ENCODE results near the gene DHRS3. TPM values are rescaled to one million over a fixed set of nuclear protein-coding genes. Genes with fewer than 3 reads are reported as not detected.

DHRS3 gene
- total and polyA plus RNA-seq, 2 of the 13 experiments (the other 11 are each of a cell fraction or from before 2014, with no cell fraction given), result 48.5 to 90.5 TPM

DNA sequence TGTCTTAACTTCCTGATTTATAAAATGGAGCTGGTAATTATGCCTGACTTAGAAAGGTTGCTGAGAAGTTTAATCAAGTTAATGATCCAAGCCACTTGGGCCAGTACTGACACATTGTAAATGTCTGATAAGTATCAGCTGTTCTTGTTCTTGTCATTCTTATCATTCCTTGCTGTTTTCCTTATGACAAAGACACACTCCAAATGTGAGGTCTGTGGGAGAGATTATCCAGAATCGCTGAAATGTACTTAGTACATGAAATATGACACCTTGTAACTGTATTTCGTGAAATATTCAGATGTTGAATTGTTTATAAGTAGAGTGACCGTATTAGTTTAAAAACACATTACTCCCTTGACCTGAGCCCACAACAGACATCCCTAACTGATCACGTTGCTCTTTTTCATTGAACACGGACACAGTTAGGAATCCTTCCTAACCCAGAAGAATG is 32.0 kb upstream of the DHRS3 start (continued):
- TF ChIP-seq, protein P1, sequence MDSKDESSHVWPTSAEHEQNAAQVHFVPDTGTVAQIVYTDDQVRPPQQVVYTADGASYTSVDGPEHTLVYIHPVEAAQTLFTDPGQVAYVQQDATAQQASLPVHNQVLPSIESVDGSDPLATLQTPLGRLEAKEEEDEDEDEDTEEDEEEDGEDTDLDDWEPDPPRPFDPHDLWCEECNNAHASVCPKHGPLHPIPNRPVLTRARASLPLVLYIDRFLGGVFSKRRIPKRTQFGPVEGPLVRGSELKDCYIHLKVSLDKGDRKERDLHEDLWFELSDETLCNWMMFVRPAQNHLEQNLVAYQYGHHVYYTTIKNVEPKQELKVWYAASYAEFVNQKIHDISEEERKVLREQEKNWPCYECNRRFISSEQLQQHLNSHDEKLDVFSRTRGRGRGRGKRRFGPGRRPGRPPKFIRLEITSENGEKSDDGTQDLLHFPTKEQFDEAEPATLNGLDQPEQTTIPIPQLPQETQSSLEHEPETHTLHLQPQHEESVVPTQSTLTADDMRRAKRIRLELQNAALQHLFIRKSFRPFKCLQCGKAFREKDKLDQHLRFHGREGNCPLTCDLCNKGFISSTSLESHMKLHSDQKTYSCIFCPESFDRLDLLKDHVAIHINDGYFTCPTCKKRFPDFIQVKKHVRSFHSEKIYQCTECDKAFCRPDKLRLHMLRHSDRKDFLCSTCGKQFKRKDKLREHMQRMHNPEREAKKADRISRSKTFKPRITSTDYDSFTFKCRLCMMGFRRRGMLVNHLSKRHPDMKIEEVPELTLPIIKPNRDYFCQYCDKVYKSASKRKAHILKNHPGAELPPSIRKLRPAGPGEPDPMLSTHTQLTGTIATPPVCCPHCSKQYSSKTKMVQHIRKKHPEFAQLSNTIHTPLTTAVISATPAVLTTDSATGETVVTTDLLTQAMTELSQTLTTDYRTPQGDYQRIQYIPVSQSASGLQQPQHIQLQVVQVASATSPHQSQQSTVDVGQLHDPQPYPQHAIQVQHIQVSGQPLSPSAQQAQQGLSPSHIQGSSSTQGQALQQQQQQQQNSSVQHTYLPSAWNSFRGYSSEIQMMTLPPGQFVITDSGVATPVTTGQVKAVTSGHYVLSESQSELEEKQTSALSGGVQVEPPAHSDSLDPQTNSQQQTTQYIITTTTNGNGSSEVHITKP (CRISPR knock-in tag; IDR thresholded peaks at IDR 0.05; ENCODE audit: low read depth), result no peak
- TF ChIP-seq ZNF431 (CRISPR knock-in tag; IDR thresholded peaks at IDR 0.05; ENCODE audit: borderline replicate concordance, low read depth) (no peak), ATM (IDR thresholded peaks at IDR 0.05; ENCODE audit: borderline replicate concordance) (no peak), SMARCE1 (IDR thresholded peaks at IDR 0.05; ENCODE audit: borderline replicate concordance) (no peak), AKAP8 (CRISPR knock-in tag; IDR thresholded peaks at IDR 0.05) (no peak), ZNF790 (CRISPR knock-in tag; IDR thresholded peaks at IDR 0.05; ENCODE audit: borderline replicate concordance) (no peak), ZNF547 (CRISPR knock-in tag; IDR thresholded peaks at IDR 0.05) (no peak), KDM5B (CRISPR knock-in tag; IDR thresholded peaks at IDR 0.05; ENCODE audit: borderline replicate concordance) (no peak), FLYWCH1 (CRISPR knock-in tag; IDR thresholded peaks at IDR 0.05) (no peak)
- TF ChIP-seq, protein P2, sequence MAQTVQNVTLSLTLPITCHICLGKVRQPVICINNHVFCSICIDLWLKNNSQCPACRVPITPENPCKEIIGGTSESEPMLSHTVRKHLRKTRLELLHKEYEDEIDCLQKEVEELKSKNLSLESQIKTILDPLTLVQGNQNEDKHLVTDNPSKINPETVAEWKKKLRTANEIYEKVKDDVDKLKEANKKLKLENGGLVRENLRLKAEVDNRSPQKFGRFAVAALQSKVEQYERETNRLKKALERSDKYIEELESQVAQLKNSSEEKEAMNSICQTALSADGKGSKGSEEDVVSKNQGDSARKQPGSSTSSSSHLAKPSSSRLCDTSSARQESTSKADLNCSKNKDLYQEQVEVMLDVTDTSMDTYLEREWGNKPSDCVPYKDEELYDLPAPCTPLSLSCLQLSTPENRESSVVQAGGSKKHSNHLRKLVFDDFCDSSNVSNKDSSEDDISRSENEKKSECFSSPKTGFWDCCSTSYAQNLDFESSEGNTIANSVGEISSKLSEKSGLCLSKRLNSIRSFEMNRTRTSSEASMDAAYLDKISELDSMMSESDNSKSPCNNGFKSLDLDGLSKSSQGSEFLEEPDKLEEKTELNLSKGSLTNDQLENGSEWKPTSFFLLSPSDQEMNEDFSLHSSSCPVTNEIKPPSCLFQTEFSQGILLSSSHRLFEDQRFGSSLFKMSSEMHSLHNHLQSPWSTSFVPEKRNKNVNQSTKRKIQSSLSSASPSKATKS (CRISPR knock-in tag; IDR thresholded peaks at IDR 0.05), result no peak
- TF ChIP-seq, protein P3, sequence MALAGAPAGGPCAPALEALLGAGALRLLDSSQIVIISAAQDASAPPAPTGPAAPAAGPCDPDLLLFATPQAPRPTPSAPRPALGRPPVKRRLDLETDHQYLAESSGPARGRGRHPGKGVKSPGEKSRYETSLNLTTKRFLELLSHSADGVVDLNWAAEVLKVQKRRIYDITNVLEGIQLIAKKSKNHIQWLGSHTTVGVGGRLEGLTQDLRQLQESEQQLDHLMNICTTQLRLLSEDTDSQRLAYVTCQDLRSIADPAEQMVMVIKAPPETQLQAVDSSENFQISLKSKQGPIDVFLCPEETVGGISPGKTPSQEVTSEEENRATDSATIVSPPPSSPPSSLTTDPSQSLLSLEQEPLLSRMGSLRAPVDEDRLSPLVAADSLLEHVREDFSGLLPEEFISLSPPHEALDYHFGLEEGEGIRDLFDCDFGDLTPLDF (CRISPR knock-in tag; IDR thresholded peaks at IDR 0.05), result no peak
- TF ChIP-seq, protein P4, sequence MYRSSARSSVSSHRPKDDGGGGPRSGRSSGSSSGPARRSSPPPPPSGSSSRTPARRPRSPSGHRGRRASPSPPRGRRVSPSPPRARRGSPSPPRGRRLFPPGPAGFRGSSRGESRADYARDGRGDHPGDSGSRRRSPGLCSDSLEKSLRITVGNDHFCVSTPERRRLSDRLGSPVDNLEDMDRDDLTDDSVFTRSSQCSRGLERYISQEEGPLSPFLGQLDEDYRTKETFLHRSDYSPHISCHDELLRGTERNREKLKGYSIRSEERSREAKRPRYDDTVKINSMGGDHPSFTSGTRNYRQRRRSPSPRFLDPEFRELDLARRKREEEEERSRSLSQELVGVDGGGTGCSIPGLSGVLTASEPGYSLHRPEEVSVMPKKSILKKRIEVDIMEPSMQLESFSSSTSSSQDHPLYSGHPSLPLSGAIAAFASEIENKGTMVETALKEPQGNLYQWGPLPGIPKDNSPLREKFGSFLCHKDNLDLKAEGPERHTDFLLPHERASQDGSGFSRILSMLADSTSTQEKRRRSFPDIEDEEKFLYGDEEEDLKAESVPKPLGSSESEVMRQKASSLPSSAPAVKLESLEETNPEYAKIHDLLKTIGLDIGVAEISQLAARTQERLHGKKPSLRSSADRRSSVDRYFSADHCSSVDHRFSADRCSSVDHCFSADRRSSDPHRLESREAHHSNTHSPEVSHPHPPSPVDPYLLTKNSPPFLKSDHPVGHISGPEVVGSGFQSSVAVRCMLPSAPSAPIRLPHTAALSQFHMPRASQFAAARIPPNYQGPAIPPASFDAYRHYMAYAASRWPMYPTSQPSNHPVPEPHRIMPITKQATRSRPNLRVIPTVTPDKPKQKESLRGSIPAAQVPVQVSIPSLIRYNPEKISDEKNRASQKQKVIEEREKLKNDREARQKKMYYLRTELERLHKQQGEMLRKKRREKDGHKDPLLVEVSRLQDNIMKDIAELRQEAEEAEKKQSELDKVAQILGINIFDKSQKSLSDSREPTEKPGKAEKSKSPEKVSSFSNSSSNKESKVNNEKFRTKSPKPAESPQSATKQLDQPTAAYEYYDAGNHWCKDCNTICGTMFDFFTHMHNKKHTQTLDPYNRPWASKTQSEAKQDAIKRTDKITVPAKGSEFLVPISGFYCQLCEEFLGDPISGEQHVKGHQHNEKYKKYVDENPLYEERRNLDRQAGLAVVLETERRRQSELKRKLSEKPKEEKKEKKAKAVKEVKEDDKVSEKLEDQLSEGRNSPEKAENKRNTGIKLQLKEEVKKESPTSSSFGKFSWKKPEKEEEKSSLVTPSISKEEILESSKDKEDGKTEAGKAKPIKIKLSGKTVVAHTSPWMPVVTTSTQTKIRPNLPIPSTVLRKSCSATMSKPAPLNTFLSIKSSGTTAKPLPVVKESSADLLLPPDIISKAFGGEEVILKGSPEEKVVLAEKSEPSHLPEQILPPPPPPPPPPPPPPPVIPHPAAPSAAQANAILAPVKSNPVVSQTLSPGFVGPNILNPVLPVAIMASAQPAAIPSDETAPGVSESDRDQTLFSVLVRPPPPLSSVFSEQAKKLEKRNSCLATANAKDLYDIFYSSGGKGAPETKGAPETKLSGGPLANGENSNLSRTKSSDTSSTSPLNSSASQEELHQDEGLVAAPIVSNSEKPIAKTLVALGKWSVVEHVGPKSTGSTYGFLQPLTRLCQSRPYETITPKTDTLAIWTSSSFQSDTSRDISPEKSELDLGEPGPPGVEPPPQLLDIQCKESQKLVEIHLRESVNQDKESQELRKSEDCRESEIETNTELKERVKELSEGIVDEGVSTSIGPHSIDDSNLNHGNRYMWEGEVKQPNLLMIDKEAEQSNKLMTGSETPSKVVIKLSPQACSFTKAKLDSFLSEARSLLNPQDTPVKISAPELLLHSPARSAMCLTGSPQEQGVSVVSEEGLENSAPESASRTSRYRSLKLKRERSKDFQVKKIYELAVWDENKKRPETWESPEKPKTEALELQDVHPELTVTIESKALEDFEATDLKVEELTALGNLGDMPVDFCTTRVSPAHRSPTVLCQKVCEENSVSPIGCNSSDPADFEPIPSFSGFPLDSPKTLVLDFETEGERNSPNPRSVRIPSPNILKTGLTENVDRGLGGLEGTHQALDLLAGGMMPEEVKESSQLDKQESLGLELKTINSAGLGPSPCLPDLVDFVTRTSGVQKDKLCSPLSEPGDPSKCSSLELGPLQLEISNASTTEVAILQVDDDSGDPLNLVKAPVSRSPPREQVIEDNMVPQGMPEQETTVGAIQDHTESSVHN (CRISPR knock-in tag; IDR thresholded peaks at IDR 0.05), result no peak
- TF ChIP-seq, protein P5, sequence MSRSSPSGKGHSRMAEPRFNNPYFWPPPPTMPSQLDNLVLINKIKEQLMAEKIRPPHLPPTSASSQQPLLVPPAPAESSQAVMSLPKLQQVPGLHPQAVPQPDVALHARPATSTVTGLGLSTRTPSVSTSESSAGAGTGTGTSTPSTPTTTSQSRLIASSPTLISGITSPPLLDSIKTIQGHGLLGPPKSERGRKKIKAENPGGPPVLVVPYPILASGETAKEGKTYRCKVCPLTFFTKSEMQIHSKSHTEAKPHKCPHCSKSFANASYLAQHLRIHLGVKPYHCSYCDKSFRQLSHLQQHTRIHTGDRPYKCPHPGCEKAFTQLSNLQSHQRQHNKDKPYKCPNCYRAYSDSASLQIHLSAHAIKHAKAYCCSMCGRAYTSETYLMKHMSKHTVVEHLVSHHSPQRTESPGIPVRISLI (CRISPR knock-in tag; IDR thresholded peaks at IDR 0.05; ENCODE audit: borderline replicate concordance), result no peak
